Spinal cord (tissue), 10 donors: ENCODE measurements around the gene ABCC9. TPM values are rescaled to one million over a fixed set of nuclear protein-coding genes. Genes with fewer than 3 reads are reported as not detected.

Experiments
- DNase-seq, 6 donors: peaks; one replicate each; pipeline versions ENCODE4 v3.0.0 to v3.0.0-alpha.2; 2013 to 2015; ENCODE audit warnings: low spot score in 6 of 6, low read depth in 4 of 6
- H3K27ac ChIP-seq: one replicate; pipeline ENCODE4 v1.5.1; 2013; ENCODE audit warnings: low read depth, low read length, control low read depth
- H3K27me3 ChIP-seq: one replicate; pipeline ENCODE4 v1.6.1; 2013; ENCODE audit warnings: low read length; ENCODE audit not compliant: control insufficient read depth, insufficient read depth
- H3K36me3 ChIP-seq: one replicate; pipeline ENCODE4 v1.6.1; 2013; ENCODE audit warnings: low read length; ENCODE audit not compliant: control insufficient read depth, insufficient read depth
- H3K4me1 ChIP-seq: one replicate; pipeline ENCODE4 v1.6.1; 2013; ENCODE audit warnings: low read length; ENCODE audit not compliant: control insufficient read depth, insufficient read depth
- H3K4me3 ChIP-seq: one replicate; pipeline ENCODE4 v1.5.1; 2013; ENCODE audit warnings: low read depth, low read length, control low read depth
- H3K9me3 ChIP-seq: one replicate; pipeline ENCODE4 v1.6.1; 2013; ENCODE audit warnings: low read length; ENCODE audit not compliant: control insufficient read depth, insufficient read depth
- WGBS: methylation state at CpG from one replicate; pipeline ENCODE4 v1.1.5; 2013; ENCODE audit warnings: missing lambda C conversion rate; ENCODE audit not compliant: insufficient coverage; 5-methylcytosine and 5-hydroxymethylcytosine counted together
- polyA plus RNA-seq, 2 donors: library from polyadenylated mRNA; unstranded; fragments of 120-200 nt; gene quantifications; one replicate each; pipeline ENCODE4 v1.2.1, GENCODE V29; 2013; ENCODE audit not compliant: insufficient read length in 2 of 2
- small RNA-seq: library from RNA; depleted of rRNA; stranded (forward); fragments of <200 nt; gene quantifications from one replicate; pipeline ENCODE3, GENCODE V24; 2014; ENCODE audit warnings: low replicate concordance
- total RNA-seq, 2 donors: library from RNA; depleted of rRNA in 1 of 2; stranded (reverse); fragments of 120-200 nt in 1 of 2; fragments of >200 nt in 1 of 2; gene quantifications; one replicate each; pipeline versions ENCODE4 v1.2.3 to v1.2.4, GENCODE V29; 2013 to 2014
- donor health status: healthy.

Gene ABCC9
- total and polyA plus RNA-seq, 4 donors = 10.2 to 41.8 (median 22.8) TPM

DNA sequence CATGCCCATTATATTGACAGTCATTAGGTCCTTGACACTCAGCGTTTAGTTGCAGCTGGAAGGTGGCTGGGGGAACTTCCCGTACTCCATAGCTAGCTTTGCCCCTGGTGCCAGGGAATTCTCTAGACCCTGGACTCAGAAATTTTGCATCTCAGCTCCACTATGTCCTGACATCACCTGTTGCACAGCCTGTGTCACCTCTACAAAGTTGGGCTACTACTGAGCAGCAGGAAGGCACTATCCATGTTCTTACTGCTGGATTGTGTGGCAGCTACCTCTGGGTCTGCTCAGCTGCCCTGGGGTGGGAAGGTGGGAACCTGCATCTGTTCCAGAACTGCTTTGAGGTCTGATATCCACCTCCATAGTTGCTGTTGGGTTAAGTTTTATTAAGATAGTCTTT, 177.7 kb downstream of the ABCC9 start:
- 92% methylated on average over 2 of the region's 2 CpGs for WGBS
- Histone ChIP-seq H3K36me3 (no peaks in the 10 kb centered on the region), H3K4me3 (no peak overlapping the region), H3K4me1 (no peaks in the 10 kb centered on the region), H3K27me3 (no peaks in the 10 kb centered on the region), H3K27ac (no peak overlapping the region), H3K9me3 (no peaks in the 10 kb centered on the region)
- no peak for DNase-seq

DNA sequence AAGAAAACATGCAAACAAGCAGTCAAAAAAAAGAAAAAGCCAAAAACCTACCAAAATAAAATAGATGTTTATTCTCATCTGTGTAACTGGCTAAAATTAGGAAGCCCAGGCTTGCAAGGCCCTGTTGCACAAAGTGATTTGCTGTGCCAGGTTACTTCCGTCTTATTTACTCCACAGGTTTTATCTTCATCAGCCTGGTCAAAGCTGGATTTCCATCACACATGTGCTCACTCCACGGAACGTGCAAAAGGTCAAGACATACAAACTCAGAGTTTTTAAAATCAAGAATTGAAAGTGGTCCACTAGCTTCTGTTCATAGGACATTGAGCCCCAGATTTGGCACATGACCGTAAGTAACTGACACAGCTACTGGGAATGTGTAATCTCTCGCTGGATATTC, 181.5 kb downstream of the ABCC9 start:
- 97% methylated on average over 5 of the region's 5 CpGs for WGBS
- H3K4me3 ChIP-seq = no peak overlapping the region
- DNase-seq = no peak
- H3K27ac ChIP-seq = no peak overlapping the region
- H3K9me3 ChIP-seq = no peaks in the 10 kb centered on the region
- no peaks in the 10 kb centered on the region for H3K36me3 ChIP-seq
- H3K27me3 ChIP-seq = no peaks in the 10 kb centered on the region
- no peaks in the 10 kb centered on the region for H3K4me1 ChIP-seq

DNA sequence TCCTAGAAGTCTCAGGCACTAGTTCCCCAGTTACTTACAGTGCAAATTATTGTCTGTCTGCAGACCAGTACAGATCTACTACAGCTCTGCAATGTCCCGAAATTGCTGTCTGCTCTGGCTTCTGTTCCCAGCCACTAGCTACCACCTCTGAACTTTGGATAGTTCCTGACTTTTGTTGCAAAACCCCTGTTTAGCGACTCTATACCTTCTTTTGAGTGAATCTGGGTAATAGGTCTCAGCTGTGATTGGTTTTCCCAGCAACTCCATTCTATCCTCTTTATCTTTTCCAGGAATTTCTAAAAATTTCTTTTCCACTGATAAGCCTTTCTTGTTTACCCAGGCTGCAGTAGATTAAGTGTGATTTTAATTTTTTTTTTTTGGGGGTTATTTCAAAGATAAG, 183.5 kb downstream of the ABCC9 start:
- H3K9me3 ChIP-seq = no peaks in the 10 kb centered on the region
- no peaks in the 10 kb centered on the region for H3K36me3 ChIP-seq
- no peak overlapping the region for H3K4me3 ChIP-seq
- no CpG with 5 or more reads among the region's 2 CpGs for WGBS
- H3K27me3 ChIP-seq = no peaks in the 10 kb centered on the region
- H3K27ac ChIP-seq = no peak overlapping the region
- no peak for DNase-seq
- no peaks in the 10 kb centered on the region for H3K4me1 ChIP-seq

DNA sequence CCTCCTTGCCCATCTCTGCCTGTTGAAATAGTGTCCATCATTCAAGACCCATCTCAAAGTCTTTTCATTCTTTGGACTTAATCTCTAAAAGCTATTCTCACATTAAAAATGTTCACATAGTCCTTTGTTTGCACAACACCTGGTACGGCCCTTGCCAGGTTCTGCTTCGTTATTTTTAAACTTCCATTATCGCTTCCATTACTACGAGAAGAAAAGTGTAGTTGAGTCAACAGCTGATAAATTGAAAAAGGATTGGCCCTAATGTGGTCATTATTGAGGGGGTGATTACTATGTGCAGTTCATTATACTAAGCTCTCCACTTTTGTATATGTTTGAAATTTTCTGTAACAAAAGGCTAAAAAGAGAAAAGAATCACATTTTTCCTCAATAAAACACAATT, 184.5 kb downstream of the ABCC9 start:
- whole genome bisulfite sequencing = no CpG with 5 or more reads among the region's 4 CpGs

DNA sequence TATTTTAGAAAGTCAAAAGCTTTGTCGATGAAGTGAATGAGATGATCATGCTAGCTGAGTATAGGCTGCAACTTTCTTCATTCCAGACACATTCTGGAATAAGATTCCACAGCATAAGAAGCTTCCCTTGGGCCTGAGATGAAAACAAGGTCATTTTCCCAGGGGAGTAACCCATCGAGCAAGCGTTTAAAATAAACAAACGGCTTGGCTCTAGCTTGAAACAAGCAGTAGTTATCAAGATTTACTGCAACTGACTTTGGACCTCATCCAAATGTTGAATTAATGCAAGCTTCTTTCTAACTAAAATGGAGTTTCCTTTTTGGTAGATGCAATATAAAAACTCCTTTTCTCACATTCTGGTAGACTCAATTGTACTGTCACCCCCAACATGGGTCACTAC, 189.7 kb downstream of the ABCC9 start:
- Histone ChIP-seq H3K27ac (no peak overlapping the region), H3K4me1 (no peaks in the 10 kb centered on the region), H3K4me3 (no peak overlapping the region), H3K9me3 (no peaks in the 10 kb centered on the region), H3K27me3 (no peaks in the 10 kb centered on the region), H3K36me3 (no peaks in the 10 kb centered on the region)
- DNase-seq = peak in 2 of 6 donors; percentile 67 to 82
- WGBS = no CpG with 5 or more reads among the region's 4 CpGs

More for the DNA sequence above, 184.5 kb downstream of the ABCC9 start:
- H3K27me3 ChIP-seq = no peaks in the 10 kb centered on the region
- H3K4me1 ChIP-seq = no peaks in the 10 kb centered on the region
- no peaks in the 10 kb centered on the region for H3K36me3 ChIP-seq
- H3K27ac ChIP-seq = no peak overlapping the region
- no peak for DNase-seq
- no peaks in the 10 kb centered on the region for H3K9me3 ChIP-seq
- H3K4me3 ChIP-seq = no peak overlapping the region

Small RNA genes lying within 50 kb of the gene (small RNA-seq; reads per million reads assigned to genes)
- gene AC008250.2 = not detected

Other genes with a start within 250 kb of the ABCC9 start
- 10 to 100 TPM; 12.9 to 15.3 TPM for gene KCNJ8, start 166.7 kb downstream of the ABCC9 start, total RNA-seq
- gene KCNJ8, start 166.7 kb downstream of the ABCC9 start, polyA plus RNA-seq = 10 to 100 TPM; 15.5 to 15.8 TPM
- gene CMAS, start 104.8 kb upstream of the ABCC9 start, total RNA-seq = 10 to 100 TPM; 35.6 to 66.4 TPM
- gene CMAS, start 104.8 kb upstream of the ABCC9 start, polyA plus RNA-seq = 10 to 100 TPM; 72.9 to 82.4 TPM